ENCODE measurements around the gene LRRC3.

LRRC3 gene

DNA sequence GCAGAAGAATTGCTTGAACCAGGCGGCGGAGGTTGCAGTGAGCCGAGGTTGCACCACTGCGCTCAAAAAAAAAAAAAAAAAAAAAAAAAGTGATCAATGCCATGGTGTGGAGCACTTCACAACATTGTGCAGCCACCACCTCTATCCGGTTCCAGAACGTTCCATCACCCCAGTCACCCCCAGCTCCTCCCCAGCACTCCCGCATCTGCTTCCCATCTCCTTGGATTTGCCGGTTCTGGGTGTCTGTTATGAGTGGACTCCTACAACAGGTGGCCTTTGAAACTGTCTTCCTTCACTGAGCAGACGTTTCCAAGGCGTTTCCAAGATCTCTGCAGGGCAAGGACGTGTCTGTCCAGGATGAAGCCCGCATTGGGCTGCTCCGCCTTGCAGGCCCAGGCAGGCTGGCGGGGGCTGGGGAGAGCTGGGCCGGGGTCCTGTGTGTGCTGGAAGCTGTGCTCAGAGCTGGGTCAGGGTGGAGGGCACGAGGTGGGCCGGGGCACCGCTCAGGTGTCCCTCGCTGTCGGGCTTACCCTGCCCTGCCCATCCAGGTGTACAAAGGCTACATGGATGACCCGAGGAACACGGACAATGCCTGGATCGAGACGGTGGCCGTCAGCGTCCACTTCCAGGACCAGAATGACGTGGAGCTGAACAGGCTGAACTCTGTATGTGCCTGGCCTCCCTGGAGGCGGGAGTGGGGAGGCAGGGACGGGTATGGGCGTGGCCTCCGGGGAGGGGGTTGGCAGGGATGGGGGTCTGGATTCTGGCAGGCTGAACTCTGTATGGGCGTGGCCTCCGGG is 14.9 kb upstream of the LRRC3 start:
- DNase-seq: no peak

DNA sequence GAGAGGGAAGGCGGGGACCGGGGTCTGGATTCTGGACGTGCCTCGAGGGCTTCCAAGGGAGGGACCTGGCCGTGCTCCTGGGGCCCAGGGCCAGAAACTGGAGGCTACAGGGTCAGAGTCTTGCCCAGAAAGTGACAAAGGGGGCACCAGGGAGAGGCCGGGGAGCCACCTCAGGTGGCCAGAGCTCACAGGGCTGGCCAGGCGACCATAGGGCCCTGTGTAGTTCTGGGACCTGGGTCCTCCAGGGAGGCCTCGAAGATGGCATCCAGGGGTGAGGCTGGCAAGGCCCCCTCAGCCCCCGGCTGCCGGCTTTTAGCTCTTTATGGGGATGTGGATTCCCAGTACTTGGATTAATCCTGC is 14.3 kb upstream of the LRRC3 start:
- no peak for DNase-seq

DNA sequence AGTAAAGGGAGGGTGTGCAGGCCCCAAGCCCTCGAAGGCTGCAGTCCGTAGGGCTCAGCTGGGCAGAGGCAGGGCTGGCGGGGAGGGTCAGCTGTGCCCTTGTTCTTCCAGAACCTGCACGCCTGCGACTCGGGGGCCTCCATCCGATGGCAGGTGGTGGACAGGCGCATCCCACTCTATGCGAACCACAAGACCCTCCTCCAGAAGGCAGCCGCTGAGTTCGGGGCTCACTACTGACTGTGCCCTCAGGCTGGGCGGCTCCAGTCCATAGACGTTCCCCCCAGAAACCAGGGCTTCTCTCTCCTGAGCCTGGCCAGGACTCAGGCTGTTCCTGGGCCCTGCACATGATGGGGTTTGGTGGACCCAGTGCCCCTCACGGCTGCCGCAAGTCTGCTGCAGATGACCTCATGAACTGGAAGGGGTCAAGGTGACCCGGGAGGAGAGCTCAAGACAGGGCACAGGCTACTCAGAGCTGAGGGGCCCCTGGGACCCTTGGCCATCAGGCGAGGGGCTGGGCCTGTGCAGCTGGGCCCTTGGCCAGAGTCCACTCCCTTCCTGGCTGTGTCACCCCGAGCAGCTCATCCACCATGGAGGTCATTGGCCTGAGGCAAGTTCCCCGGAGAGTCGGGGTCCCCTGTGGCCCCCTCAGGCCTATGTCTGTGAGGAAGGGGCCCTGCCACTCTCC is 13.6 kb upstream of the LRRC3 start:
- no peak for DNase-seq

DNA sequence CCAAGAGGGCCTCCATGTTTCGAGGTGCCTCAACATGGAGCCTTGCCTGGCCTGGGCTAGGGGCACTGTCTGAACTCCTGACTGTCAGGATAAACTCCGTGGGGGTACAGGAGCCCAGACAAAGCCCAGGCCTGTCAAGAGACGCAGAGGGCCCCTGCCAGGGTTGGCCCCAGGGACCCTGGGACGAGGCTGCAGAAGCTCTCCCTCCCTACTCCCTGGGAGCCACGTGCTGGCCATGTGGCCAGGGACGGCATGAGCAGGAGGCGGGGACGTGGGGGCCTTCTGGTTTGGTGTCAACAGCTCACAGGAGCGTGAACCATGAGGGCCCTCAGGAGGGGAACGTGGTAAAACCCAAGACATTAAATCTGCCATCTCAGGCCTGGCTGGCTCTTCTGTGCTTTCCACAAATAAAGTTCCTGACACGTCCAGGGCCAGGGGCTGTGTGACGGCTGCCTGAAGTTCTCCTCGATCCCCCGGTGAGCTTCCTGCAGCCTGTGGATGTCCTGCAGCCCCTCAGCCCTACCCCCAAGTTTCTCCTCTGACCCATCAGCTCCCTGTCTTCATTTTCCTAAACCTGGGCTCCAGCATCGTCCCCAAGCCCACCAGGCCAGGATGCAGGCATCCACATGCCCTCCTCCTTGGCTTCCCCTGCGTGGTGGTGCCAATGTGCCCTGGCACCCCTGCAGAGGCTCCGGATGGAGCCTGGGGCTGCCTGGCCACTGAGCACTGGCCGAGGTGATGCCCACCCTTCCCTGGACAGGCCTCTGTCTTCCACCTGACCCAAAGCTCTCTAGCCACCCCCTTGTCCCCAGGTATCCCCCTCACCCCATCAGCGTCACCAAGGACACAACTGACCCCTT is 12.8 kb upstream of the LRRC3 start:
- DNase-seq: no peak

DNA sequence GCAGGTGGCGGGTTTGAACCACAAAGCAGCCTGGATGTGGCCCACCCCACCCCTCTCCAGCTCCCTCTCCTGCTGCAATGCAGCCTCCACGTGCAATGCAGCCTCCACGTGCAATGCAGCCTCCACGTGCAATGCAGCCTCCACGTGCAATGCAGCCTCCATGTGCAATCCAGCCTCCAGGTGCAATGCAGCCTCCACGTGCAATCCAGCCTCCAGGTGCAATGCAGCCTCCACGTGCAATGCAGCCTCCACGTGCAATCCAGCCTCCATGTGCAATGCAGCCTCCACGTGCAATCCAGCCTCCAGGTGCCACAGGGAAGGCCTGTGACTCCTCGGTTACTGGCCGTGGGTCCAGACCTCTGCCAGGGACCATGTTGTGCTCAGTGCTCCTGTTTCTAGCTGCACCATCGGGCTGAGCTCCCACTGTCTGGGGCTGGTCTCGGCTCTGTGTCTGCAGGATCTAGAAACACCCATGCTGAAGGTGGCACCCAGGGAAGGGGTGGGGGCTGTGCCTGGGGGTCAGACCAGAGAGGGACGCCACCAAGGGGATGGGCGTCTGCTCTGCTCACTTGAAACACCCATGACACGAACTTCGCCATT is 11.9 kb upstream of the LRRC3 start:
- DNase-seq: no peak

DNA sequence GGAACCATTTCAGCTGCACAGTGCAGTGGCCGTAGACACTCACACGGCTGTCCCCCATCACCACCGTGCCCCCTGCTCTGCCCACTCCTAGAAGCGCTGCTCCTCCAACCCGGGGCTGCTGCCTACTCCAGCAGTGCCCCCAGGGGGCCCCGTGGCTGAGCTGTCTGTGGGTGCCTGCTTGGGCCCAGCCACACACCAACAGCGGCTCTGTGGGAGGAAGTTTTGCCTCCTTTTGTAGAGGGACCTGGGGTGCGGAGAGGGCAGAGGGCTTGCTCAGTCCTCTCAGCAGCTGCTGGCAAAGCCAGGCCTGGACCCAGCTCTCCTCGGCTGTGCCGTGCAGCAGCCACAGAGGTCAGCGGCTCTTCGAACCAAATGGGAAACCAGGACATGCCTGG is 11.4 kb upstream of the LRRC3 start:
- no peak for DNase-seq

DNA sequence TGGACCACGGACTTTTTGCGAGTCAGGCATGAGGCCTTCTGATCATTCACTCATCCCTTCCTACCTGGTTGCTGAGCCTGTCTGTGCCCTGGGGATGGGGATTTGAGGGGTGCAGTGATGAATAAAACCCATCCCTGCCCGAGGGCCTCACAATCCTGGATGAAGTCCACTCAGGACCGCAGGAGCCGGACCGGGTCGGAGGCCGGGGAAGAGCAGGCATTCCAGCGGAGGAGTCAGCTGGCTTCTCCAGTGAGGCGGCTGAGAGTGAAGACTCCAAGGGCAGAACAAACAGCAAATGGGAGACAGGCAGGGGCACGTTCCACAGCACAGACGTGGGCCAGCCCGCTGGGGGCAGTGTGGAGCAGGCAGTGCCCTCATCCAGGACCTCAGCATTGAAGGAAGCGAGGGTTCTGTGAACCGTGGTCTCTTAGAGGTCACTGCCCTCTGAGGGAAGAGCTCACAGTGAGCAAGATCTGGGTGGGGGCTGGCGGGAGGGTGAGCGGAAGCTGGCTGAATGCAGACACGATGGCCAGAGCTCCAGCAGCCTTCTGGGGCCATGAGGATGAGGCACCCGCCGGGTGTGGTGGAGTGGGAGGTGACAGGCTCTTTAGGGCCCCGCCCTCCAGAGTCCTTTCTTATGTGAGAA is 10.9 kb upstream of the LRRC3 start:
- no peak for DNase-seq

- DNase-seq: no peak
Measured at GRCh38 chr21:44445145-44445812, 10.0 kb upstream of the LRRC3 start.

DNA sequence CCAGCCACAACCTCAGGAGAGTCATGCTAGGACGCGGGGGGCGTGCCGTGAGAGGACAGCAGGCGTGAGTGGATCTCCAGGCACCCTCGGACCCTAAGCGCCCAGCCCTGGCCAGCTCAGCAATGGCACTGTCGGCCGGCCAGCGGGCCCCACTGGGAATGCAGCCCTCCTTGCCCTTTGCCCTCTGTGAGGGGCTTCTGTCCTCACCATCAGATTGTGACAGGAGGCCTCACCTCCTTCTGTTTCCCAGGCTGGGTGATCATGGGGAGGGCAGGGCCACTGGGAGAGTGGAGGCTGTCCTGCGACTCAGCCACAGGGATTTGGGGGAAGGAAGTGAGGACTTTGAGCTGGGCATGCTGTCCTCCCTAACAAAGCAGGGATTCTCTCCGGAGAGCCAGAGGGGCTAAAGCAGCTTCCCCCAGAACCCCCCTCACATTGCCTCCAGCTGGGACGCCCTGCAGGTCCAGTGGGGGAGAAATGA is 6.6 kb upstream of the LRRC3 start:
- no peak for DNase-seq

GRCh38 chr21:44449473-44450363 is 5.6 kb upstream of the LRRC3 start:
- DNase-seq: no peak

DNA sequence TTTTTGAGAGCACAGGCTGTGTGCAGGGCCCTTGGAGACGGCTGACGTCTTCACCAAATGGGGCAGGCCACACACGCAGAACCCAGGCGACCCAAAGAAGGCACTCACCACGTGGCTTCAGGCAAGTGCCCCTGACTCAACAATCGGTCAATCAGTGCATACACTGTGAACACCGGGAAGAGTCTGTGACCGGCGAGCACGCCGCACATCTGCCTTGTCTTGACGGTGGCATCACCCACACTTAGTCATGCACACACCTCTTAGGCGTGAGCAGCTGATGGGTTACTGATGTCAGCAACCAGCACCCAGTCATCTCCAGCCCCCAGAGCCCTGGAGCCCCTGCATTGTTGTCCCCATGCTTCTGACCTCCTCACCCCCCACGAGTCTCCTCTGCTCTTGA is 4.9 kb upstream of the LRRC3 start:
- DNase-seq: no peak

- DNase-seq: no peak
Measured at GRCh38 chr21:44450999-44451398, 4.3 kb upstream of the LRRC3 start.

DNA sequence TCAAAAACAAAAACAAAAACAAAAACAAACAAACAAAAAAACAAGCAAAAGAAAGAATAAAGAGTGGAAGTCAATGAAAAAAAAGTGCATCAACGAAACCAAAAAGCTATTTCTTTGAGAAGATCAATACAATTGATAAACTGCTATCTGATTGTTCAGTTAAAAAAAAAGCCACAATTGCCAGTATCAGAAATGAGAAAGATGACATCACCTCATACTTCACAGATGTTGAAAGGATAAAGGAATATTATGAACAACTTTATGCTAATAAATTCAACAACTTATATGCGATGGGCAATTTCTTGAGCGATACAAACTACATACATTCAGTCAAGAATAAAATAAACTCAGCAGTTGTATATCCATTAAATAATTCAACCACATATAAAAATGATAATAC is 2.2 kb upstream of the LRRC3 start:
- DNase-seq: no peak

GRCh38 chr21:44454058-44454457 is 1.3 kb upstream of the LRRC3 start:
- DNase-seq: no peak

DNA sequence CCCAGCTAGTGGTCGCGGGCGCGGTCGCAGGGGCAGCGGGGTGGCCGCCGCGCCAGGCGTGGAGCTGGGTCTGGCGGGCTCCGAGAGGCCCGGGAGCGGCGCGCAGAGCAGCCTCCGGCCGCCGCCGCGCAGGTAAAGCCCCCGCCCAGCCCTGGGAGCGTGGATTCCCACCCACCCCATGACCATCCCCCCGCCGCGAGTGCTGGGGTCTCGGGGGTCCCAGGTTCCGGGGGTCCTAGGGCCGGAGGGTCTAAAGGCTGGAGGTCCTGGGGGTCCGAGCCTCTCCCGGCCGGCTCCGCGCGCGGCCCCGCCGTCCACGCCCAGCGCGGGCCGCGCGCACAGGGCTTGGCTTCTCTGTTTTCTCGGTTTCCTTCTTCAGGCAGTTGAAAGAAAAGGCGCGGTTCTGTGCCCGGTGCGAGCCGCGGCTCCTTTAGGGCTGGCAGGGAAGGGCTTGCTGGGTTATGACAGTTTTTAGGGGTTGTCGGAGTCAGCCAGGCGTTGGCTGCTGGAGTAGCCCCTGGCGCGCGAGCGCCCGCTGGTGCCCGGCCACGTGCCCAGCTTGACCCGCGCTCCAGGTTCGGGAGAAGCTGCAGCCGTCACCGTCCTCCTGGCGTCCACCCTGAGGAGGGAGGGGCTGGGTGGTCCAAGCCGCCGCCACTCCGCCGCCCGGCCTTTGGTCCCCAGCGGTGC is 359 bp downstream of the LRRC3 start:
- DNase-seq: peak; percentile 23

- DNase-seq: no peak
Measured at GRCh38 chr21:44456214-44456914, 1.1 kb downstream of the LRRC3 start.

DNA sequence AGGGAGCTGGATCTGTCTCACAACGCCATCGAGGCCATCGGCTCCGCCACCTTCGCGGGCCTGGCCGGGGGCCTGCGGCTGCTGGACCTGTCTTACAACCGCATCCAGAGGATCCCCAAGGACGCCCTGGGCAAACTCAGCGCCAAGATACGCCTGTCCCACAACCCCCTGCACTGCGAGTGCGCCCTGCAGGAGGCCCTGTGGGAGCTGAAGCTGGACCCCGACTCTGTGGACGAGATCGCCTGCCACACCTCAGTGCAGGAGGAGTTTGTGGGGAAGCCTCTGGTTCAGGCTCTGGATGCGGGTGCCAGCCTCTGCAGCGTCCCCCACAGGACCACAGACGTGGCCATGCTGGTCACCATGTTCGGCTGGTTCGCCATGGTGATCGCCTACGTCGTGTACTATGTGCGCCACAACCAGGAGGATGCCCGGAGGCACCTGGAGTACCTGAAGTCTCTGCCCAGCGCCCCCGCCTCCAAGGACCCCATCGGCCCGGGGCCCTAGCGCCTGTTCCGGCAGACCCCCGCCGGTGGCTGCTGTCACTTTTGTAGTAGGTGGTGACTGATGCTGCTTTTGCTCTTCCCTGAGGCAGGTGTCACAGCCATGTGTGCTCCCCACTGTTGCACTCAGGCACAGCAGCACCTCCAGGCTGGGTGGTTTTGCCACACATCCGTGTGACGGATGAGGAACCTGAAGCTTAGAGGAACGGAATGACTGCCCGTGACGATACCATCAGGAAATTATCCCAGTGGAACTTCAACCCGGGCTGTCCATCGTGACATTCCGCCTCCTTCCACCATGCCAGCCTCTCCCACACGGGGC is 1.8 kb downstream of the LRRC3 start:
- no peak for DNase-seq

DNA sequence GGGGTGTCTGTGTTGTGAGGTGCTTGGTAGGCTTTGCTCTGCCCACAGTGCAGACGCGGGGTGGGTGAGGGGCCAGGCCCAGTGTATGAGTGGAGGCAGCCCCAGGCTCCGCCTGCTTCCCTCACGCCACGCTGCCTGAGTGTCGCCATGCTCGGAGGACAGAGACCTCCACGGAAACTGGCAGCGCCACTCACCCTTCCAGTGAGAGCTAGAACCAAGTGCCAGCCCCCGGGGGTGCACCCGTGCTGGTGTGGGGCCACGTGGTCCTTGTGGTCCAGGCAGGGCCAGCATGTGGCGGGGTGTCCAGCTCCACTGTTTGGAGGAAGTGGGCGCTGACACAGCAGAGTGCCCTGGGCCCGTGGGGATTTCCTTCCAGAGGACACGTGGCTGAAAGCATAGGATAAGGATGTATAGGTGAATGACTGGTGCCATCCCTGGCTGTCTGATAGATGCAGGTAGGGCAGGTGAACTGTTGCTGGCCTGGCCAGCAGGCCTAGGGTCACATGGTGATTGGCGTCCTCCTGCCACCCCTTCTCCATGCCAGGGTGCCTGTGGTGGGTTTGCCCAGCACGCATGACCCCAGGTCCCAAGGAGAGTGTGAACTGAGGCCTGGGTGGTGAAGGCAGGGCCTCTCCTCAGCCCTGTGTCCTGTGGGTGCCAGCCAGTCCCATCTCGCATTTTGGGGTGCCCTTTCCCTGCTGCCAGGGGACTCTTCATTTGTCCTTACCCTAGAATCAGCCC is 3.8 kb downstream of the LRRC3 start:
- DNase-seq: no peak
